HAP-1 (cell line): ENCODE measurements around the gene ELMO1.

Source experiments
- DNase-seq, 2 experiments: peaks; one replicate each; pipeline ENCODE4 v3.0.0-alpha.2; 2016 to 2020; ENCODE audit warnings: low spot score in 2 of 2
- H3K27me3 ChIP-seq: fragments of 250-450 bp; sonication (Bioruptor Pico); 2 replicates; pipeline ENCODE4 v1.5.1; 2020; ENCODE audit warnings: low read depth, mild to moderate bottlenecking, moderate library complexity
- H3K36me3 ChIP-seq: fragments of 250-450 bp; sonication (Bioruptor Pico); replicated peaks from 2 replicates; pipeline ENCODE4 v1.5.1; 2020; ENCODE audit warnings: mild to moderate bottlenecking
- H3K4me1 ChIP-seq: fragments of 250-450 bp; sonication (Bioruptor Pico); 2 replicates; pipeline ENCODE4 v1.5.1; 2020; ENCODE audit warnings: mild to moderate bottlenecking
- H3K4me3 ChIP-seq: fragments of 250-450 bp; sonication (Bioruptor Pico); 2 replicates; pipeline ENCODE4 v1.5.1; 2020; ENCODE audit warnings: mild to moderate bottlenecking, moderate library complexity
- H3K9me3 ChIP-seq: fragments of 250-450 bp; sonication (Bioruptor Pico); 2 replicates; pipeline ENCODE4 v1.5.1; 2020; ENCODE audit warnings: mild to moderate bottlenecking, moderate library complexity
- in situ Hi-C: fragments of 300-500 bp; cut with MboI; formaldehyde crosslinking; loops from 3 replicates; pipeline ENCODE4 v1.14.3; 2020; ENCODE audit warnings: low sequenced_read_pairs, inconsistent platforms, mixed read lengths

The ELMO1 gene

DNA sequence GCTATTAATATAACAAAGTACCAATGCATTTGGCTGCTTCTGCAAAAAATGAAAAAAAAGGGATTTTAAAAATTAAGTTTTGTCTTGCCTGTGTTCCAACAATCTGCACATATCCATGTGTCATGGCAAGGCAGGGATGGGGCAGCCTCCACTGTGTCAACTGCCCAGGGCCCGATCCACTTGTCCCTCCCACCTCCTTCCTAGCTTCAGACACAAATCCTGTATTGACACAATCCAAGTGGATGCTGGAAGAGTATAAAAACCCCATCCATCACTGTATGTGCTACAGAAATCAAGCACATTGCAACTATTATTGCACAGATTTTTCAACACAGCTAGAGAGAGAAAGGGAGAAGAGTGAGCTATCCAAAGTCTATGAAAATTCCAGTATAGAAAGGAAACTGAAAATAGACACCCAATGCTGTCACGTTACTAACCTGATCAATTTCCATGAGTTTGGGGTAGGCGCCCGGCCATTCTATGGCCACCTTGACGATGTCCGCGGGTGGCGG is 106.4 kb downstream of the ELMO1 start:
- no peaks in the 10 kb centered on the region for H3K36me3 ChIP-seq
- no peaks in the 10 kb centered on the region for H3K4me1 ChIP-seq
- in situ Hi-C loops: no loop called here
- no peaks in the 10 kb centered on the region for H3K27me3 ChIP-seq
- DNase-seq: no peak
- no peaks in the 10 kb centered on the region for H3K9me3 ChIP-seq
- H3K4me3 ChIP-seq: no peak overlapping the region

DNA sequence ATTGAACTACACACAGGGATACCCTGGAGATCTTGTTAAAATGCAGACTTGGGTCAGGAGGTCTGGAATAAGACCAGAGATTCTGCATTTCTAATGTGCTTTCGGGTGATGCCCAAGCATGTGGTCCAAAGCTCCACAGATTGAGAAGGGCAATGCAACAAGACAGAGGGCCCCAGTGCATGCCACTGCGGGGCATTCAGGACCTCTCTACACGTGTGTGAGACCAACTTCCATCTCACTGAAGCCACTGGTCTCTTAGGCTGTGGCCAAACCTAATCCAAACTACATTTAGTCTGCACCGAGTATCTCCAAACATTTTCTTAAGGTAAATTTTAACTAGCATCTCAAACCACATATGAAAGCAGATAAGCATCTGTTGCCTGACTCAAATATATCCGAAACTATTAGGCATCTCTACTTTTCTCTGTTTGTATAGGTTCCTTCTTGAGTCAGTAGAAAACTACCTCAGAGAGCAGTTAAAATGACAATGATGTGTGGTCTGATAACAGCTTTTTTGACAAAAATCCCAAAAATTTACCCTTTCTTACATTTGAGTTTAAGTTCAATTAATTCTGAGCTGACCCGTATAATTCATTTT is 107.5 kb downstream of the ELMO1 start:
- no peaks in the 10 kb centered on the region for H3K9me3 ChIP-seq
- in situ Hi-C loops: no loop called here
- no peak for DNase-seq
- no peaks in the 10 kb centered on the region for H3K36me3 ChIP-seq
- H3K4me1 ChIP-seq: no peaks in the 10 kb centered on the region
- H3K27me3 ChIP-seq: no peaks in the 10 kb centered on the region
- no peak overlapping the region for H3K4me3 ChIP-seq

DNA sequence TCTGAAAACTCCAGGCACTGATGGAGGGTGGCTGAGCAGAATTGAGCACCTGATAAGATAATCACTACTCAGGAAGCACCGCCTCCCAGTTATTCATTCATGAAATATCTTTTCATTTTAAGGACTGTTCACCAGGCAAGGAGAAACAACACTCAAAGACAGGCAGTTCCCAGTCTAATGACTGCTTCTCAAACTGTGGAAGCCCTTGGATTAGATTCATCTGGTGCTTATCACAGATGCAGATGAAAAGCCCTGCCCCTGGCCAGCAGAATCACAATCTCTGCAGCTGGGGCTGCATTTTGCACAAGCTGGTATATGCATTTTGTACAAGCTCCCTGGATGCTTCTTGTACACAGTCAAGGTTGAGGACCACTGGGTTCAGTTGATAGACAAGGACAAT is 109.7 kb downstream of the ELMO1 start:
- no peak for DNase-seq
- in situ Hi-C loops: no loop called here

DNA sequence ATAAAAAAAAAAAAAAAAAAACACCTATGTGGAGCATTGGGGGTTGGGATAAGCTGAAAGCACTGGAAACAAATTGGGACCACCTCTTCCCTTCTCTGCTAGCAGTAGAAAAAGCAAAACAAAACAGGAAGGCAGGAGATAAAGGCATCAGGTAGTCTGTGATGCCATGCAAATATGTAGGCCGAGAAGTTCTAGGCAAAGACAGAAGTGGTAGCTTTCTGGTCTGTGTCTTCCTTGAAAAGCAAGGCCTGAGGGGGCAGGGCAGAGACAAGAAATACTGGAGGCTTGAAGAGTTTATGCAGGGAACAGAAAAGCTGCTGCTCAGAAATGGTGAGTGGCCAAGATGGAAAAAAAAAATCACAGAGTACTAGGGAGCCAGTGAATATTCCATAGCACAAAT is 111.1 kb downstream of the ELMO1 start:
- no peaks in the 10 kb centered on the region for H3K36me3 ChIP-seq
- H3K4me1 ChIP-seq: no peaks in the 10 kb centered on the region
- no peak overlapping the region for H3K4me3 ChIP-seq
- H3K27me3 ChIP-seq: 0 out of 2 replicates have a peak, but pooled peaks cover 2% of the 10 kb centered on the region
- H3K9me3 ChIP-seq: no peaks in the 10 kb centered on the region
- no peak for DNase-seq
- in situ Hi-C loops: no loop called here

More for the DNA sequence above, 109.7 kb downstream of the ELMO1 start:
- no peaks in the 10 kb centered on the region for H3K36me3 ChIP-seq
- no peak overlapping the region for H3K4me3 ChIP-seq
- 0 out of 2 replicates have a peak, but pooled peaks cover 2% of the 10 kb centered on the region for H3K27me3 ChIP-seq
- no peaks in the 10 kb centered on the region for H3K4me1 ChIP-seq
- no peaks in the 10 kb centered on the region for H3K9me3 ChIP-seq

GRCh38 chr7:37336259-37336658 is 112.4 kb downstream of the ELMO1 start:
- H3K36me3 ChIP-seq: no peaks in the 10 kb centered on the region
- in situ Hi-C loops: no loop called here
- 0 out of 2 replicates have a peak, but pooled peaks cover 2% of the 10 kb centered on the region for H3K9me3 ChIP-seq
- H3K4me3 ChIP-seq: no peak overlapping the region
- no peak for DNase-seq
- H3K4me1 ChIP-seq: no peaks in the 10 kb centered on the region
- H3K27me3 ChIP-seq: 0 out of 2 replicates have a peak, but pooled peaks cover 2% of the 10 kb centered on the region

- in situ Hi-C loops: no loop called here
- Histone ChIP-seq H3K4me1 (no peaks in the 10 kb centered on the region), H3K9me3 (0 out of 2 replicates have a peak, but pooled peaks cover 2% of the 10 kb centered on the region), H3K36me3 (no peaks in the 10 kb centered on the region), H3K4me3 (no peak overlapping the region), H3K27me3 (0 out of 2 replicates have a peak, but pooled peaks cover 2% of the 10 kb centered on the region)
- no peak for DNase-seq
Observed at GRCh38 chr7:37333075-37333474, 115.6 kb downstream of the ELMO1 start.

GRCh38 chr7:37332243-37333016 is 116.2 kb downstream of the ELMO1 start:
- H3K4me1 ChIP-seq: no peaks in the 10 kb centered on the region
- H3K9me3 ChIP-seq: 0 out of 2 replicates have a peak, but pooled peaks cover 2% of the 10 kb centered on the region
- in situ Hi-C loops: no loop called here
- 0 out of 2 replicates have a peak, but pooled peaks cover 2% of the 10 kb centered on the region for H3K27me3 ChIP-seq
- DNase-seq: no peak
- no peaks in the 10 kb centered on the region for H3K36me3 ChIP-seq
- H3K4me3 ChIP-seq: no peak overlapping the region

DNA sequence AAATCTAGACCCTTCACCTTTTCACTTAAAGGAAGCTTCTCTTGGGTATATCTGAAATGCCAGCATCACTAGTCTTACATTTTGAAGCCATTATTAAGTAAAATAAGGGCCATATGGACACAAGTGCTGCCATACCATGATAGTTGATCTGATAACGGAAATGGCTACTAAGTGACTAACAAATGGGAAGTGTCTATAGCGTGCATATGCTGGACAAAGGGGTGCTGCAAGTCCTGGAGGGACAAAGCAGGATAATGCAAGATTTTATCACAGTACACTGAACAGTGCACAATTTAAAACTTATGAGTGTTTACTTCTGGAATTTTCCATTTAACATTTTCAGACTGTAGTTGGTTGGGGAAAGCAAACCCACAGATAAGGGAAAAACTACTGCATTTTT is 117.9 kb downstream of the ELMO1 start:
- Histone ChIP-seq H3K4me3 (no peak overlapping the region), H3K9me3 (0 out of 2 replicates have a peak, but pooled peaks cover 2% of the 10 kb centered on the region), H3K36me3 (no peaks in the 10 kb centered on the region), H3K27me3 (0 out of 2 replicates have a peak, but pooled peaks cover 2% of the 10 kb centered on the region), H3K4me1 (no peaks in the 10 kb centered on the region)
- in situ Hi-C loops: no loop called here
- DNase-seq: no peak

GRCh38 chr7:37329940-37330339 is 118.7 kb downstream of the ELMO1 start:
- Histone ChIP-seq H3K36me3 (no peaks in the 10 kb centered on the region), H3K27me3 (0 out of 2 replicates have a peak, but pooled peaks cover 2% of the 10 kb centered on the region), H3K9me3 (0 out of 2 replicates have a peak, but pooled peaks cover 2% of the 10 kb centered on the region), H3K4me1 (no peaks in the 10 kb centered on the region), H3K4me3 (no peak overlapping the region)
- in situ Hi-C loops: no loop called here
- no peak for DNase-seq

DNA sequence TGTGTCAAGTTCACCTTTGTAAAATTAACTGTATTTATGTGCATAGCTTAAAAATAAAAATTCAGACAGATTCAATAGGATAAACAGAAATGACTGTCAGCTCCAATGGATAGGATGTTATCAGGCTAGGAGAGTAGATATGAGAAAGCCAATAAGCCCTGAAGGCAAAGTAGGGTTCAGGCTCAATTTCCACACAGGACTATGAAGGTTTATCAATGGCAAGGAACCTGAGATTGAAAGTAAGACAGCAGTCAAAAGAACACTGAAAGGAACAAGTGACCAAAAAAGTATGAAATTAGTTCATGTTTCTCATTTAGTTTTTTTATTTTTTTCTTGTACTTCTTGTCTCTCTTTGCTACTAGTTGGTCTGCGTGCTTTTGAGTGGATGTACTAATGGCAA is 121.4 kb downstream of the ELMO1 start:
- Histone ChIP-seq H3K36me3 (no peaks in the 10 kb centered on the region), H3K4me1 (no peaks in the 10 kb centered on the region; the same call in 1 of the 2 replicates), H3K4me3 (no peak overlapping the region), H3K27me3 (no peaks in the 10 kb centered on the region), H3K9me3 (0 out of 2 replicates have a peak, but pooled peaks cover 2% of the 10 kb centered on the region)
- no peak for DNase-seq
- in situ Hi-C loops: no loop called here

DNA sequence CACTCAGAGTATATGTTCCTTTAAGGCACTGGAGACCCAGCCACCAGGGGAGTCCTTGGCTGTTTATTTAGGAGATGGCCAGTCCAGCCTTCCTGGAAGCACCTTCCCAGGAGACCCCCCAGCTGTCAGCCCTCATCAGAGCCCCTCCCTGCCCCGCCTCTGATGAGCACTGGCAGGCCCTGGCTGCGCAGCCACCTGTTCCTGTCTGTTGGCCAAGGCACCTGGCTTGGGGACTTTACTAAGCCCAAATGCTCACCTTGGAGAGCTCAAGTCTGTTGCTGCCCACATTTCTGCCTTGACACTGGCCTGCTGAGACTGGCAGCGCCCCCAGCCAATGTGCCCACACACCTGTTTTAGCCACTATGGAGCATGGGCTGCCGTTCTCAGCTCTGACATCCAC is 124.7 kb downstream of the ELMO1 start:
- no peak for DNase-seq
- Histone ChIP-seq H3K9me3 (no peaks in the 10 kb centered on the region), H3K4me3 (no peak overlapping the region), H3K4me1 (no peaks in the 10 kb centered on the region; the same call in 1 of the 2 replicates), H3K36me3 (no peaks in the 10 kb centered on the region), H3K27me3 (no peaks in the 10 kb centered on the region)
- in situ Hi-C loops: no loop called here

- H3K36me3 ChIP-seq: no peaks in the 10 kb centered on the region
- no peaks in the 10 kb centered on the region for H3K27me3 ChIP-seq
- peak; percentile 26 to 56 for DNase-seq
- no peak overlapping the region for H3K4me3 ChIP-seq
- no peaks in the 10 kb centered on the region for H3K9me3 ChIP-seq
- in situ Hi-C loops: no loop called here
- no peaks in the 10 kb centered on the region; the same call in 1 of the 2 replicates for H3K4me1 ChIP-seq
Observed at GRCh38 chr7:37322831-37323230, 125.8 kb downstream of the ELMO1 start.

DNA sequence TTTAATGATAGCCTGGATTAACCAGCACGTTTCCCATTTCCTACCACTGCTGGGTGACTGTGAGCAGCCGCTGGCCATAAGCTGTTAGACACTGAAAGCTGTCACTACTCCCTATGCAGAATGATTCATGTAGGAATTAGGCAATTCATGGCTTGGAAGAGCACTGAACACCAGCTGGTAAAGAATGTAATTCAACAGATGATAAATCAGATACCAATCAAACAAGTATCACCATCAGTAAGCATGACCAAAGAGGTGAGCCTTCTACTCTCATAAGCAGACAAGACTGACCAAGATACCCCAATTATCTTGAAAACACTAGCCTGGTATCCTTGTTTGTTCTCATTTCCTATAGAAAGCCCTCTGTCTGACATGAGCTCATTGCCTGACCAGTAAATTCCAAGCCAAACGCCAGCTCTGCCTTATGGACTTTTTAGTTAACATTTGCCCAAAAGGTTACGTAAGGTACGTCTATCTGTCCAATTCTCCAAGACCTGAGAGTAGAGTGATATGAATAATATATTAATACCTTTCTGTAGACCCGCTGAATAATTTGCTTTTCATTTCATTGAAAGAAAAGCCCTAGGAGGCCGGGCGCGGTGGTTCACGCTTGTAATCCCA is 127.7 kb downstream of the ELMO1 start:
- H3K36me3 ChIP-seq: no peaks in the 10 kb centered on the region
- no peak overlapping the region for H3K4me3 ChIP-seq
- DNase-seq: no peak
- H3K4me1 ChIP-seq: no peaks in the 10 kb centered on the region; the same call in 1 of the 2 replicates
- no peaks in the 10 kb centered on the region for H3K9me3 ChIP-seq
- in situ Hi-C loops: no loop called here
- no peaks in the 10 kb centered on the region for H3K27me3 ChIP-seq
